OCI-LY7 (cell line): Measurements from ENCODE around the gene HOXB1. TPM values are rescaled to one million over a fixed set of nuclear protein-coding genes. Genes with fewer than 3 reads are reported as not detected.
"Not testable (repeated sequence)": the region's sequence is repeated elsewhere in the genome, so short reads cannot be mapped to it uniquely, and the experiment has no call there.

ENCODE experiments used
- BruUV-seq: library from RNA; stranded (reverse); fragments of 400-500 nt; replicated peaks from 2 replicates; lab custom pipeline; 2021; lab: Mats Ljungman, UMichigan
- CTCF ChIA-PET: fragments of 300-600 bp; sonication (Branson Sonifier 250); formaldehyde crosslinking; loops from one replicate; lab custom pipeline; 2022; ENCODE audit warnings: antibody characterized with exemption; ENCODE audit not compliant: unreplicated experiment; lab: Charles Lee
- POLR2A ChIA-PET: fragments of 300-600 bp; sonication (Branson Sonifier 250); formaldehyde crosslinking; loops from one replicate; lab custom pipeline; 2022; ENCODE audit warnings: antibody characterized with exemption; lab: Charles Lee
- DNase-seq: peaks from one replicate; pipeline ENCODE4 v3.0.0-alpha.2; 2015; ENCODE audit warnings: low spot score
- H2AFZ ChIP-seq: fragments of 200-600 bp; sonication (generic), shearing (Covaris generic); 2 replicates; pipeline ENCODE4 v1.6.1; 2014; ENCODE audit warnings: mild to moderate bottlenecking, antibody characterized with exemption, low read length, moderate library complexity
- H3K27ac ChIP-seq: fragments of 200-600 bp; sonication (generic); 2 replicates; pipeline ENCODE4 v1.5.1; 2014; ENCODE audit warnings: mixed run types, low read depth, mild to moderate bottlenecking, moderate library complexity, low read length, inconsistent platforms; ENCODE audit not compliant: poor library complexity, severe bottlenecking
- H3K36me3 ChIP-seq: fragments of 200-600 bp; sonication (generic); 2 replicates; pipeline ENCODE4 v1.6.1; 2014; ENCODE audit warnings: mild to moderate bottlenecking, antibody characterized with exemption, low read length, moderate library complexity, mixed read lengths; ENCODE audit not compliant: insufficient read depth
- H3K4me1 ChIP-seq: fragments of 200-600 bp; sonication (generic); 2 replicates; pipeline ENCODE4 v1.5.1; 2014; ENCODE audit warnings: mild to moderate bottlenecking, low read length; ENCODE audit not compliant: insufficient read depth, poor library complexity, severe bottlenecking
- H3K4me2 ChIP-seq: fragments of 200-600 bp; sonication (generic); 2 replicates; pipeline ENCODE4 v1.6.1; 2014; ENCODE audit warnings: mild to moderate bottlenecking, low read length
- H3K4me3 ChIP-seq: fragments of 200-600 bp; sonication (generic); 2 replicates; pipeline ENCODE4 v1.5.1; 2014; ENCODE audit warnings: mild to moderate bottlenecking, low read depth, low read length; ENCODE audit not compliant: poor library complexity, severe bottlenecking
- H3K79me2 ChIP-seq: fragments of 200-600 bp; sonication (generic); 2 replicates; pipeline ENCODE4 v1.6.1; 2016; ENCODE audit warnings: low read depth, mild to moderate bottlenecking, low read length, moderate library complexity, mixed read lengths; ENCODE audit not compliant: insufficient read depth
- H3K9me2 ChIP-seq: fragments of 200-600 bp; sonication (generic); 2 replicates; pipeline ENCODE4 v1.6.1; 2016; ENCODE audit warnings: mild to moderate bottlenecking, low read length, mixed read lengths; ENCODE audit not compliant: insufficient read depth
- H3K9me3 ChIP-seq: fragments of 200-600 bp; sonication (generic); 2 replicates; pipeline ENCODE4 v1.6.1; 2014; ENCODE audit warnings: mild to moderate bottlenecking, mixed run types, low read length, mixed read lengths
- H4K20me1 ChIP-seq: fragments of 200-600 bp; sonication (generic); 2 replicates; pipeline ENCODE4 v1.6.1; 2014; ENCODE audit warnings: mild to moderate bottlenecking, antibody characterized with exemption, low read length, moderate library complexity, mixed read lengths; ENCODE audit not compliant: insufficient read depth
- CTCF ChIP-seq: fragments of 200-600 bp; sonication (generic); conservative IDR thresholded peaks from 2 replicates; pipeline ENCODE4 v1.5.1; 2014; ENCODE audit warnings: mild to moderate bottlenecking, antibody characterized with exemption, low read length, moderate library complexity, mixed read lengths
- EZH2phosphoT487 ChIP-seq: fragments of 200-600 bp; sonication (generic); IDR thresholded peaks from 2 replicates; pipeline ENCODE4 v1.6.1; 2018; ENCODE audit warnings: low read depth, borderline replicate concordance, mild to moderate bottlenecking, mixed run types, antibody characterized with exemption, low read length, moderate library complexity, mixed read lengths
- intact Hi-C: fragments of 100-400 bp; cut with micrococcal nuclease; formaldehyde crosslinking; loops from one replicate; pipeline ENCODE4 v1.10.0; 2022; ENCODE audit not compliant: unreplicated experiment
- total RNA-seq, 2 experiments: library from RNA; depleted of rRNA in 1 of 2; stranded (reverse); fragments of >200 nt in 1 of 2; shearing (Covaris generic) in 1 of 2; gene quantifications; 2 replicates each; pipeline ENCODE4 v1.2.3, GENCODE V29; 2014 to 2022

Gene HOXB1
- total RNA-seq, 2 experiments from 2014 or later, result not detected

GRCh38 chr17:48510761-48511604 lies 19.8 kb downstream of the HOXB1 start:
- Histone ChIP-seq H3K27ac (no peak overlapping the region), H3K36me3 (no peaks in the 10 kb centered on the region), H3K9me2 (no peaks in the 10 kb centered on the region), H3K4me3 (no peak overlapping the region), H4K20me1 (no peaks in the 10 kb centered on the region), H3K4me1 (peaks cover 19% of the 10 kb centered on the region), H3K9me3 (no peaks in the 10 kb centered on the region), H3K4me2 (no peak overlapping the region), H2AFZ (no peak overlapping the region), H3K79me2 (no peaks in the 10 kb centered on the region)
- ChIA-PET POLR2A (interaction anchor here (0.6 to 0.7 kb wide), 3 partner anchors 13 to 151 kb away, joined by 5 to 8 read pairs (median 5); no protein-coding TSS in a partner anchor), CTCF (no interaction called here)
- no TSS peak for BruUV-seq
- TF ChIP-seq EZH2phosphoT487, result no peak
- no peak for TF ChIP-seq CTCF
- no peak for DNase-seq
- intact Hi-C loops, result no loop called here

DNA sequence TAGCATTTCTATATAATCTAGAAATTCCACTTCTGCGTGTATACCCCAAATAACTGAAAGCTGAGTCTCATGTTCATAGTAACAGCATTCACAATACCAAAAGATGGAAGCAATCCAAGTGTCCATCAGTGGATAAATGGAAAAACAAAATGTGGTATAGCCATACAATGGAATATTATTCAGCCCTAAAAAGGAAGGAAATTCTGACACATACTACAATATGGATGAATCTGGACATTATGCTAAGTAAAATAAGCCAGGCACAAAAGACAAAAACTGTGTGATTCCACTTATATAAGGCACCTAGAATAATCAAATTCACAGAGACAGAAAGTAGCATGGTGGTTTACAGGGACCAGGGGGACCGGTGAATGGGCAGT lies 20.4 kb downstream of the HOXB1 start:
- intact Hi-C loops, result no loop called here
- no peak overlapping the region for H3K27ac ChIP-seq
- H3K4me2 ChIP-seq, result no peak overlapping the region
- no peaks in the 10 kb centered on the region for H4K20me1 ChIP-seq
- no peaks in the 10 kb centered on the region for H3K9me2 ChIP-seq
- H2AFZ ChIP-seq, result no peak overlapping the region
- H3K9me3 ChIP-seq, result no peaks in the 10 kb centered on the region
- no peaks in the 10 kb centered on the region for H3K79me2 ChIP-seq
- no TSS peak for BruUV-seq
- H3K4me3 ChIP-seq, result no peak overlapping the region
- no peak for DNase-seq
- H3K4me1 ChIP-seq, result peaks cover 25% of the 10 kb centered on the region
- CTCF ChIA-PET, result no interaction called here
- no peak for TF ChIP-seq CTCF
- TF ChIP-seq EZH2phosphoT487, result no peak
- no peaks in the 10 kb centered on the region for H3K36me3 ChIP-seq
- POLR2A ChIA-PET, result no interaction called here

DNA sequence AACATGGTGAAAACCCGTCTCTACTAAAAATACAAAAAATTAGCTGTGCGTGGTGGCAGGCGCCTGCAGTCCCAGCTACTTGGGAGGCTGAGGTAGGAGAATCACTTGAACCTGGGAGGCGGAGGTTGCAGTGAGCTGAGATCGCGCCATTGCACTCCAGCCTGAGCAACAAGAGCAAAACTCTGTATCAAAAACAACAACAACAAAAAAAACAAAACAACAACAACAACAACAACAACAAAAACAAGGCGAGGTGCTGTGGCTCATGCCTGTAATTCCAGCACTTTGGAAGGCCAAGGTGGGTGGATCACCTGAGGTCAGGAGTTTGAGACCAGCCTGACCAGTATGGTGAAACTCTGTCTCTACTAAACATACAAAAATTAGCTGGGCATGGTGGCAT lies 21.1 kb downstream of the HOXB1 start:
- H3K4me3 ChIP-seq, H4K20me1 ChIP-seq, H3K79me2 ChIP-seq, BruUV-seq, POLR2A ChIA-PET, intact Hi-C loops, H3K27ac ChIP-seq, H2AFZ ChIP-seq, H3K4me2 ChIP-seq, H3K9me3 ChIP-seq, H3K9me2 ChIP-seq, H3K36me3 ChIP-seq, CTCF ChIA-PET, DNase-seq: not testable (repeated sequence)
- H3K4me1 ChIP-seq, result peaks cover 30% of the 10 kb centered on the region
